K562 (cell line): ENCODE results near the gene GBA2. TPM values are rescaled to one million over a fixed set of nuclear protein-coding genes. Genes with fewer than 3 reads are reported as not detected.

ENCODE experiments used
- EGR1 ChIP-seq: fragments of 450-650 bp; conservative IDR thresholded peaks from 2 replicates; pipeline ENCODE4 v1.6.1; 2017; ENCODE audit warnings: mild to moderate bottlenecking
- RBM14 ChIP-seq: fragments of 200-400 bp; formaldehyde crosslinking; IDR thresholded peaks from 2 replicates; pipeline ENCODE4 v1.6.1; 2018; ENCODE audit warnings: low read depth, mild to moderate bottlenecking, low read length, moderate library complexity, borderline replicate concordance; ENCODE audit not compliant: insufficient read depth
- polyA plus RNA-seq, 8 experiments: library from polyadenylated mRNA; depleted of rRNA in 4 of 8; stranded (reverse) in 5 of 8; unstranded in 3 of 8; fragments of >200 nt; fragmentation: Nextera tagmentation in 2 of 8; fragmentation: Illumina TruSeq in 1 of 8; extraction: Ambion mirVana in 2 of 8; extraction: Trizol in 1 of 8; gene quantifications; 2 replicates each; pipeline versions ENCODE4 v1.2.1 to v1.2.3, GENCODE V29; 2011 to 2014; ENCODE audit warnings: inconsistent platforms in 1 of 8, missing spikeins in 1 of 8
- total RNA-seq, 7 experiments: library from RNA; depleted of rRNA in 6 of 7; stranded (reverse); fragments of >200 nt in 6 of 7; fragmentation: Illumina TruSeq in 2 of 7; extraction: Trizol in 2 of 7; gene quantifications; 2 replicates each; pipeline versions ENCODE4 v1.2.1 to v1.2.3, GENCODE V29; 2011 to 2021; ENCODE audit warnings: low replicate concordance in 1 of 7
- TF ChIP-seq, protein P1 (sequence below): fragments of 250-450 bp; sonication (Bioruptor Pico); IDR thresholded peaks from 2 replicates; pipeline ENCODE4 v1.4.0; 2020
- TF ChIP-seq, protein P2 (sequence below): fragments of 450-650 bp; formaldehyde crosslinking; IDR thresholded peaks from 2 replicates; pipeline ENCODE4 v1.4.0; 2022; ENCODE audit warnings: mild to moderate bottlenecking, moderate library complexity

GBA2 gene
- total and polyA plus RNA-seq, 9 of the 15 experiments (the other 6 are each of a cell fraction or from before 2014, with no cell fraction given): 14.1 to 60.4 (median 32.1) TPM

DNA sequence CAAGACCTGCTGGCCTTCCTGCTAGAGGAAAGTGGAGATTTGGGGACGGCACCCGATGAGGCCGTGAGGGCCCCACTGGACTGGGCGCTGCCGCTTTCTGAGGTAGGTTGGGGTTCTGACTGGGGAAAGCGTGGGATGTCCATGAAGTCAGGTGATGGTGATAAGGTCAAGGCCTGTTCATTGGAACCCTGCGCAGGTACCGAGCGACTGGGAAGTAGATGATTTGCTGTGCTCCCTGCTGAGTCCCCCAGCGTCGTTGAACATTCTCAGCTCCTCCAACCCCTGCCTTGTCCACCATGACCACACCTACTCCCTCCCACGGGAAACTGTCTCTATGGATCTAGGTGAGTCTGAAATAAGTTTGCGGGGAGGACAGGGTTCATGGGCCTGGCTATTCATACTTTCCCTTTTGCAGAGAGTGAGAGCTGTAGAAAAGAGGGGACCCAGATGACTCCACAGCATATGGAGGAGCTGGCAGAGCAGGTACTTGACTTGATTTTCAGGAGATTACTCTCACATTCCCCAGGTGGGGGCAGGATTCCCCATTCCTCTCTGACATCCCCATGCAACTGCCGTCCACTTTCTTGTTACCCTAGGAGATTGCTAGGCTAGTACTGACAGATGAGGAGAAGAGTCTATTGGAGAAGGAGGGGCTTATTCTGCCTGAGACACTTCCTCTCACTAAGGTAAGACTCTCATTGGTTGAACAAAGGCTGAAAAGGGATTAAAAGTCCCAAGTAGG lies 16.1 kb downstream of the GBA2 start (continued):
- no peak for TF ChIP-seq RBM14
- TF ChIP-seq, protein P1, sequence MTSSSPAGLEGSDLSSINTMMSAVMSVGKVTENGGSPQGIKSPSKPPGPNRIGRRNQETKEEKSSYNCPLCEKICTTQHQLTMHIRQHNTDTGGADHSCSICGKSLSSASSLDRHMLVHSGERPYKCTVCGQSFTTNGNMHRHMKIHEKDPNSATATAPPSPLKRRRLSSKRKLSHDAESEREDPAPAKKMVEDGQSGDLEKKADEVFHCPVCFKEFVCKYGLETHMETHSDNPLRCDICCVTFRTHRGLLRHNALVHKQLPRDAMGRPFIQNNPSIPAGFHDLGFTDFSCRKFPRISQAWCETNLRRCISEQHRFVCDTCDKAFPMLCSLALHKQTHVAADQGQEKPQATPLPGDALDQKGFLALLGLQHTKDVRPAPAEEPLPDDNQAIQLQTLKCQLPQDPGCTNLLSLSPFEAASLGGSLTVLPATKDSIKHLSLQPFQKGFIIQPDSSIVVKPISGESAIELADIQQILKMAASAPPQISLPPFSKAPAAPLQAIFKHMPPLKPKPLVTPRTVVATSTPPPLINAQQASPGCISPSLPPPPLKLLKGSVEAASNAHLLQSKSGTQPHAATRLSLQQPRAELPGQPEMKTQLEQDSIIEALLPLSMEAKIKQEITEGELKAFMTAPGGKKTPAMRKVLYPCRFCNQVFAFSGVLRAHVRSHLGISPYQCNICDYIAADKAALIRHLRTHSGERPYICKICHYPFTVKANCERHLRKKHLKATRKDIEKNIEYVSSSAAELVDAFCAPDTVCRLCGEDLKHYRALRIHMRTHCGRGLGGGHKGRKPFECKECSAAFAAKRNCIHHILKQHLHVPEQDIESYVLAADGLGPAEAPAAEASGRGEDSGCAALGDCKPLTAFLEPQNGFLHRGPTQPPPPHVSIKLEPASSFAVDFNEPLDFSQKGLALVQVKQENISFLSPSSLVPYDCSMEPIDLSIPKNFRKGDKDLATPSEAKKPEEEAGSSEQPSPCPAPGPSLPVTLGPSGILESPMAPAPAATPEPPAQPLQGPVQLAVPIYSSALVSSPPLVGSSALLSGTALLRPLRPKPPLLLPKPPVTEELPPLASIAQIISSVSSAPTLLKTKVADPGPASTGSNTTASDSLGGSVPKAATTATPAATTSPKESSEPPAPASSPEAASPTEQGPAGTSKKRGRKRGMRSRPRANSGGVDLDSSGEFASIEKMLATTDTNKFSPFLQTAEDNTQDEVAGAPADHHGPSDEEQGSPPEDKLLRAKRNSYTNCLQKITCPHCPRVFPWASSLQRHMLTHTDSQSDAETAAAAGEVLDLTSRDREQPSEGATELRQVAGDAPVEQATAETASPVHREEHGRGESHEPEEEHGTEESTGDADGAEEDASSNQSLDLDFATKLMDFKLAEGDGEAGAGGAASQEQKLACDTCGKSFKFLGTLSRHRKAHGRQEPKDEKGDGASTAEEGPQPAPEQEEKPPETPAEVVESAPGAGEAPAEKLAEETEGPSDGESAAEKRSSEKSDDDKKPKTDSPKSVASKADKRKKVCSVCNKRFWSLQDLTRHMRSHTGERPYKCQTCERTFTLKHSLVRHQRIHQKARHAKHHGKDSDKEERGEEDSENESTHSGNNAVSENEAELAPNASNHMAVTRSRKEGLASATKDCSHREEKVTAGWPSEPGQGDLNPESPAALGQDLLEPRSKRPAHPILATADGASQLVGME (CRISPR knock-in tag): no peak
- TF ChIP-seq, protein P2, sequence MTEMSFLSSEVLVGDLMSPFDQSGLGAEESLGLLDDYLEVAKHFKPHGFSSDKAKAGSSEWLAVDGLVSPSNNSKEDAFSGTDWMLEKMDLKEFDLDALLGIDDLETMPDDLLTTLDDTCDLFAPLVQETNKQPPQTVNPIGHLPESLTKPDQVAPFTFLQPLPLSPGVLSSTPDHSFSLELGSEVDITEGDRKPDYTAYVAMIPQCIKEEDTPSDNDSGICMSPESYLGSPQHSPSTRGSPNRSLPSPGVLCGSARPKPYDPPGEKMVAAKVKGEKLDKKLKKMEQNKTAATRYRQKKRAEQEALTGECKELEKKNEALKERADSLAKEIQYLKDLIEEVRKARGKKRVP (CRISPR knock-in tag): no peak
- peak; percentile 27; the same call in 1 of the 2 replicates for TF ChIP-seq EGR1
- TF ChIP-seq, all 486 proteins: peak for 20
